ENCODE data around the gene HS3ST1.

HS3ST1 gene

GRCh38 chr4:11418610-11419009 is 10.1 kb downstream of the HS3ST1 start:
- H3K9me2 ChIP-seq (replicated peaks; ENCODE audit: low read depth, low read length): no peaks in the 10 kb centered on the region
- no peak for TF ChIP-seq EZH2phosphoT487 (IDR thresholded peaks at IDR 0.05; ENCODE audit: borderline replicate concordance)
- peak; percentile 76 for TF ChIP-seq CTCF (conservative IDR thresholded peaks at IDR 0.05; ENCODE audit: low read length)
- no peaks in the 10 kb centered on the region for H3K27me3 ChIP-seq (ENCODE audit: insufficient read depth, low read length, poor library complexity, severe bottlenecking)
- H2AFZ ChIP-seq (ENCODE audit: low read length): no peak overlapping the region
- H3K4me3 ChIP-seq (ENCODE audit: low read length, poor library complexity, severe bottlenecking): no peak overlapping the region
- H3F3A ChIP-seq (ENCODE audit: low read depth): no peaks in the 10 kb centered on the region
- no peaks in the 10 kb centered on the region for H4K20me1 ChIP-seq (ENCODE audit: insufficient read depth, low read length, poor library complexity, severe bottlenecking)
- no peaks in the 10 kb centered on the region for H3K36me3 ChIP-seq (ENCODE audit: insufficient read depth, low read length)
- H3K79me2 ChIP-seq (ENCODE audit: insufficient read depth, low read length): no peaks in the 10 kb centered on the region
- no peak overlapping the region for H3K4me2 ChIP-seq (ENCODE audit: low read depth, low read length, poor library complexity, severe bottlenecking)
- H3K9me3 ChIP-seq (ENCODE audit: insufficient read depth, low read depth, low read length): no peaks in the 10 kb centered on the region
- H3K4me1 ChIP-seq (ENCODE audit: insufficient read depth, low read length, poor library complexity, severe bottlenecking): no peaks in the 10 kb centered on the region
- no peak overlapping the region for H3K9ac ChIP-seq (ENCODE audit: low read depth, low read length, poor library complexity, severe bottlenecking)

GRCh38 chr4:11416767-11417113 is 12.0 kb downstream of the HS3ST1 start:
- H3K9me2 ChIP-seq (replicated peaks; ENCODE audit: low read depth, low read length): no peaks in the 10 kb centered on the region
- no peak overlapping the region for H3K4me2 ChIP-seq (ENCODE audit: low read depth, low read length, poor library complexity, severe bottlenecking)
- H3K27me3 ChIP-seq (ENCODE audit: insufficient read depth, low read length, poor library complexity, severe bottlenecking): no peaks in the 10 kb centered on the region
- H3F3A ChIP-seq (ENCODE audit: low read depth): no peaks in the 10 kb centered on the region
- H3K79me2 ChIP-seq (ENCODE audit: insufficient read depth, low read length): no peaks in the 10 kb centered on the region
- no peak overlapping the region for H3K9ac ChIP-seq (ENCODE audit: low read depth, low read length, poor library complexity, severe bottlenecking)
- H2AFZ ChIP-seq (ENCODE audit: low read length): no peak overlapping the region
- no peaks in the 10 kb centered on the region for H4K20me1 ChIP-seq (ENCODE audit: insufficient read depth, low read length, poor library complexity, severe bottlenecking)
- no peaks in the 10 kb centered on the region for H3K9me3 ChIP-seq (ENCODE audit: insufficient read depth, low read depth, low read length)
- no peaks in the 10 kb centered on the region for H3K4me1 ChIP-seq (ENCODE audit: insufficient read depth, low read length, poor library complexity, severe bottlenecking)
- no peaks in the 10 kb centered on the region for H3K36me3 ChIP-seq (ENCODE audit: insufficient read depth, low read length)
- no peak overlapping the region for H3K4me3 ChIP-seq (ENCODE audit: low read length, poor library complexity, severe bottlenecking)
- TF ChIP-seq CTCF (conservative IDR thresholded peaks at IDR 0.05; ENCODE audit: low read length) (no peak), EZH2phosphoT487 (IDR thresholded peaks at IDR 0.05; ENCODE audit: borderline replicate concordance) (no peak)

DNA sequence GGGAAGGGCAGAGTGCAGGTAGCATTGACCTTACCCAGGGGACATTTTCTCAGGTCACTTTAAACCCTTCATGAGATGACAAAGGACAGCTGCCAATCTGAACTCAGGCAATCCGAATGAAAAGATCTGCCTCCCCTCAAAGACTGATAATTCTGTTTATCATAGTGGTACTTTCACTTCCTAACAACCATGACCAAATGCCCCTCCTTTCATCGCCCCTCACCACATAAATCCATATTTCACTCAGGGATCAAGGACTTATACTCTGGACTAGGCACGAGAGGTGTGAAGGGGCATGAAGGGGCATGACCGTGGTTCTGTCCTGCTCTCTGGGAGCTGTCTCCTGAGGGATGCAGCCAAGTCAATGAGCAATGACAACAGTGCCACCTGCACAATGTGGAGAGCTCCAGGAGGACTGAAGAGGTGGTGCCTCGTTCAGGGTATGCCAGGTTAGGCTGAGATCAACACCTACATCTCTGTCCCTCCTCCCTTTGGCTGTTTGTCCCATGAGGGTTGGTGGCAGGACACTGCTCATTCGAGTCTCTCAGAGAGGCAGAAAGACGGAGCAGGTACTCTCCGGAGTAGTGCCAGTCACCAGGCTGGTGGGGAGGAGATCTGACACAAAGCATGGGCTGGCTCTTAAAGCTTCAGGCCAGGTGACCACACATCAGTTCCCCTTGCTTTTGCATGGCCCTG is 12.5 kb downstream of the HS3ST1 start:
- H3K4me3 ChIP-seq (ENCODE audit: low read length, poor library complexity, severe bottlenecking): no peak overlapping the region
- H3K9me2 ChIP-seq (replicated peaks; ENCODE audit: low read depth, low read length): no peaks in the 10 kb centered on the region
- no peak overlapping the region for H3K4me2 ChIP-seq (ENCODE audit: low read depth, low read length, poor library complexity, severe bottlenecking)
- H3K4me1 ChIP-seq (ENCODE audit: insufficient read depth, low read length, poor library complexity, severe bottlenecking): no peaks in the 10 kb centered on the region
- no peak overlapping the region for H3K9ac ChIP-seq (ENCODE audit: low read depth, low read length, poor library complexity, severe bottlenecking)
- H3K36me3 ChIP-seq (ENCODE audit: insufficient read depth, low read length): no peaks in the 10 kb centered on the region
- no peaks in the 10 kb centered on the region for H3K79me2 ChIP-seq (ENCODE audit: insufficient read depth, low read length)
- no peaks in the 10 kb centered on the region for H4K20me1 ChIP-seq (ENCODE audit: insufficient read depth, low read length, poor library complexity, severe bottlenecking)
- H3K9me3 ChIP-seq (ENCODE audit: insufficient read depth, low read depth, low read length): no peaks in the 10 kb centered on the region
- H3F3A ChIP-seq (ENCODE audit: low read depth): no peaks in the 10 kb centered on the region
- H2AFZ ChIP-seq (ENCODE audit: low read length): no peak overlapping the region
- H3K27me3 ChIP-seq (ENCODE audit: insufficient read depth, low read length, poor library complexity, severe bottlenecking): no peaks in the 10 kb centered on the region
- TF ChIP-seq EZH2phosphoT487 (IDR thresholded peaks at IDR 0.05; ENCODE audit: borderline replicate concordance): no peak
- TF ChIP-seq CTCF (conservative IDR thresholded peaks at IDR 0.05; ENCODE audit: low read length): no peak

Data from Loucy (cell line).